ENCODE data around the gene RAPGEF2. TPM values are rescaled to one million over a fixed set of nuclear protein-coding genes. Genes with fewer than 3 reads are reported as not detected.

The RAPGEF2 gene
- total and polyA plus RNA-seq, 2 donors (not counting 3 experiments of a cell fraction or from before 2014, with no cell fraction given): 28.7 to 55.2 TPM

- dilution Hi-C loops (cut with MboI; ENCODE audit: extremely low pct_ligation_motif_present, low sequenced_read_pairs) (no loop called here), intact Hi-C loops (cut with micrococcal nuclease) (no loop called here)
- ChIA-PET POLR2A (no interaction called here), CTCF (no interaction called here)
- no peak for FAIRE-seq
- no peak overlapping the region for H3K4me3 ChIP-seq (replicated peaks in 1 of 3; ENCODE audit: insufficient read depth in 1 of 3, low read depth in 1 of 3, low read length in 3 of 3)
- no peaks in the 10 kb centered on the region for H3K79me2 ChIP-seq (ENCODE audit: control insufficient read depth, insufficient read depth, low read length)
- no peaks in the 10 kb centered on the region for H3K4me1 ChIP-seq (ENCODE audit: control insufficient read depth, extremely low read depth, insufficient read depth, low read length)
- H3K4me2 ChIP-seq (ENCODE audit: insufficient read depth, low read length): no peak overlapping the region
- no peak for DNase-seq (ENCODE audit: low read depth, low spot score)
- no peaks in the 10 kb centered on the region for H3K9me3 ChIP-seq (replicated peaks; ENCODE audit: control insufficient read depth, insufficient read depth, low read length)
- no peak overlapping the region for H3K27ac ChIP-seq (ENCODE audit: insufficient read depth, low read depth, low read length)
- no peaks in the 10 kb centered on the region for H3K9me1 ChIP-seq (replicated peaks; ENCODE audit: control insufficient read depth, extremely low read depth, insufficient read depth, low read length)
- no peaks in the 10 kb centered on the region for H3K36me3 ChIP-seq (ENCODE audit: control insufficient read depth in 2 of 2, extremely low read depth in 1 of 2, insufficient read depth in 2 of 2, low read length in 2 of 2)
- no peaks in the 10 kb centered on the region for H4K20me1 ChIP-seq (replicated peaks; ENCODE audit: control insufficient read depth, extremely low read depth, insufficient read depth, low read length)
- H3K27me3 ChIP-seq (ENCODE audit: control insufficient read depth in 2 of 2, insufficient read depth in 2 of 2, low read length in 2 of 2): no peaks in the 10 kb centered on the region
- H3K9ac ChIP-seq (replicated peaks; ENCODE audit: extremely low read depth, insufficient read depth, low read length): no peak overlapping the region
- TF ChIP-seq POLR2A (IDR thresholded peaks at IDR 0.05; ENCODE audit: low read depth, low read length) (no peak), CTCF (IDR thresholded peaks at IDR 0.05; ENCODE audit: extremely low read depth in 1 of 2, insufficient read depth in 1 of 2, low read depth in 1 of 2, low read length in 2 of 2) (no peak), FOS (IDR thresholded peaks at IDR 0.05; ENCODE audit: borderline replicate concordance, insufficient read depth, low read length) (no peak), GATA2 (IDR thresholded peaks at IDR 0.05; ENCODE audit: insufficient read depth, insufficient read length, low read depth, low read length) (no peak), EZH2 (IDR thresholded peaks at IDR 0.05; ENCODE audit: borderline replicate concordance, low read depth, low read length, severe bottlenecking) (no peak), MYC (IDR thresholded peaks at IDR 0.05; ENCODE audit: low read depth, low read length) (no peak), POLR2AphosphoS5 (IDR thresholded peaks at IDR 0.05; ENCODE audit: insufficient read depth, low read depth, low read length) (no peak), JUN (IDR thresholded peaks at IDR 0.05; ENCODE audit: borderline replicate concordance, insufficient read depth, insufficient read length, low read depth) (no peak)
- TF ChIP-seq, protein P1, sequence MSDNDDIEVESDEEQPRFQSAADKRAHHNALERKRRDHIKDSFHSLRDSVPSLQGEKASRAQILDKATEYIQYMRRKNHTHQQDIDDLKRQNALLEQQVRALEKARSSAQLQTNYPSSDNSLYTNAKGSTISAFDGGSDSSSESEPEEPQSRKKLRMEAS (IDR thresholded peaks at IDR 0.05; ENCODE audit: insufficient read depth, insufficient read length): no peak
- H2AFZ ChIP-seq (ENCODE audit: low read depth, low read length): no peak overlapping the region
- BruUV-seq (replicated peaks): no TSS peak
Observed at GRCh38 chr4:159055833-159056232, 47.0 kb upstream of the RAPGEF2 start.
